Transverse colon (tissue), 4 donors: ENCODE data around the gene DNAL4. TPM values are rescaled to one million over a fixed set of nuclear protein-coding genes. Genes with fewer than 3 reads are reported as not detected.

ENCODE experiments used
- DNase-seq: peaks from one replicate; pipeline ENCODE4 v3.0.0-alpha.2; 2019
- H3K27ac ChIP-seq, 4 donors: fragments of 200-600 bp; sonication (generic); 2 replicates each; pipeline ENCODE4 v1.5.1; 2016 to 2018; ENCODE audit warnings: inconsistent platforms in 4 of 4
- H3K27me3 ChIP-seq: fragments of 200-600 bp; sonication (generic); 2 replicates; pipeline ENCODE4 v1.5.1; 2017; ENCODE audit warnings: inconsistent platforms
- H3K36me3 ChIP-seq, 4 donors: fragments of 200-600 bp; sonication (generic); 2 replicates each; pipeline ENCODE4 v1.5.1; 2017 to 2019; ENCODE audit warnings: inconsistent platforms in 4 of 4
- H3K4me1 ChIP-seq, 4 donors: fragments of 200-600 bp; sonication (generic); 2 replicates each; pipeline ENCODE4 v1.5.1; 2017 to 2020; ENCODE audit warnings: inconsistent platforms in 4 of 4
- H3K4me3 ChIP-seq, 4 donors: fragments of 200-600 bp; sonication (generic); 1 replicate in 1 of 4; 2 replicates in 3 of 4; pipeline versions ENCODE4 v1.5.1 to v1.6.1; 2017 to 2019; ENCODE audit warnings: inconsistent platforms in 4 of 4
- H3K9me3 ChIP-seq, 2 donors: fragments of 200-600 bp; sonication (generic); 2 replicates each; pipeline ENCODE4 v1.5.1; 2017 to 2019; ENCODE audit warnings: inconsistent platforms in 2 of 2
- CTCF ChIP-seq, 5 experiments: fragments of 200-600 bp in 3 of 5; fragments of 450-650 bp in 2 of 5; sonication (generic) in 3 of 5; IDR thresholded peaks; 1 replicate in 2 of 5; 2 replicates in 3 of 5; pipeline ENCODE4 v1.5.1; 2016 to 2017; ENCODE audit warnings: antibody characterized with exemption in 5 of 5, inconsistent platforms in 3 of 5, mild to moderate bottlenecking in 2 of 5, moderate library complexity in 1 of 5
- EP300 ChIP-seq: sonication (generic); formaldehyde crosslinking; IDR thresholded peaks from one replicate; pipeline ENCODE4 v1.6.1; 2017; ENCODE audit warnings: antibody characterized with exemption, low read depth
- POLR2A ChIP-seq: fragments of 450-650 bp; IDR thresholded peaks from one replicate; pipeline ENCODE4 v1.6.1; 2016; ENCODE audit warnings: antibody characterized with exemption, mild to moderate bottlenecking, moderate library complexity
- POLR2AphosphoS5 ChIP-seq, 3 donors: sonication (generic); formaldehyde crosslinking; IDR thresholded peaks; one replicate each; pipeline ENCODE4 v1.6.1; 2016; ENCODE audit warnings: antibody characterized with exemption in 3 of 3
- WGBS, 2 donors: methylation state at CpG; one replicate each; pipeline ENCODE4 v1.1.5; 2018; ENCODE audit warnings: low coverage in 1 of 2; 5-methylcytosine and 5-hydroxymethylcytosine counted together
- in situ Hi-C, 4 donors: fragments of 200-750 bp; cut with MboI; loops; one replicate each; pipeline versions ENCODE4 v1.15.0 to v1.15.1; 2017; ENCODE audit warnings: low sequenced_read_pairs in 3 of 4, low pct_ligation_motif_present in 1 of 4, low pct_unique_long_range_greater_than_20kb in 1 of 4
- intact Hi-C: fragments of 100-400 bp; cut with DNase I; formaldehyde crosslinking; loops from one replicate; pipeline ENCODE4 v1.15.1; 2023; ENCODE audit warnings: low total_unique reads
- total RNA-seq, 4 donors: library from RNA; depleted of rRNA; stranded (reverse); fragments of >200 nt; gene quantifications; one replicate each; pipeline ENCODE4 v1.1.0, GENCODE V29; 2016

The DNAL4 gene
- total RNA-seq, 4 donors from 2014 or later: 13.8 to 39.0 (median 19.3) TPM

DNA sequence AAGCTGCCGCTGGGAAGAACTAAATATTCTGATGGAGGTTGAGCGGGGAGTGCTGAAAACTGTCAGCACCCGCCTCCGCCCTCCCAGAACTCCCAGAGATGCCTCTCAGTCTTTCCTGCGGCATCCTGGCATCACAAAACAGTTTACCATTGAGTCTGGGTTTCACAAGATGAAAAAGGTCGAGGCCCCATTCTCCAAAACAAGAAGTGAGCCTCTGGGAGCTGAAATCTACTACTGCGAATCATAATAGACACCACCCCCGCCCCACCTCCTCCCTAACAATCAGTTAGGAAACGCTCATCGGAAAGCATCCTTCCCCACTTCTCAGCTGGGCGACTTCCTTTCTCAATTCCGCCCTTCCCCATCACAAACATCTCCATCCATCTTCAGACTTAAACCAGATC is 39.2 kb downstream of the DNAL4 start:
- intact Hi-C loops (loop anchor here (2.0 kb wide), 1 partner anchor 54 kb away; the partner anchor contains the start of gene JOSD1), in situ Hi-C loops (no loop called here)
- Histone ChIP-seq H3K9me3 (no peaks in the 10 kb centered on the region), H3K27me3 (no peaks in the 10 kb centered on the region), H3K4me3 (peak overlapping the region; percentile 58 to 82 (median 68)), H3K4me1 (peaks cover 18 to 50% (median 36%) of the 10 kb centered on the region in 4 donors), H3K36me3 (peaks cover 0 to 27% (median 10%) of the 10 kb centered on the region in 4 donors), H3K27ac (peak overlapping the region; percentile 93 to 98 (median 96))
- peak; percentile 54 for DNase-seq
- no peak for TF ChIP-seq POLR2AphosphoS5 (IDR thresholded peaks at IDR 0.05)
- no peak for TF ChIP-seq CTCF (IDR thresholded peaks at IDR 0.05)
- TF ChIP-seq EP300: no peak
- TF ChIP-seq POLR2A: no peak
- 3 to 6% methylated on average over 7 to 12 of the region's 12 CpGs for WGBS, 2 donors

GRCh38 chr22:38753948-38754750 is 39.8 kb downstream of the DNAL4 start:
- intact Hi-C loops: loop anchor here (2.0 kb wide), 1 partner anchor 53 kb away; the partner anchor contains the start of gene JOSD1
- TF ChIP-seq POLR2A (no peak), EP300 (no peak), POLR2AphosphoS5 (IDR thresholded peaks at IDR 0.05) (peak in 1 of 3 donors; percentile 35)
- H3K27me3 ChIP-seq: no peaks in the 10 kb centered on the region
- peaks cover 18 to 50% (median 36%) of the 10 kb centered on the region in 4 donors for H3K4me1 ChIP-seq
- peaks cover 0 to 33% (median 13%) of the 10 kb centered on the region in 4 donors for H3K36me3 ChIP-seq
- peak overlapping the region; percentile 15 to 82 (median 68) for H3K4me3 ChIP-seq
- 18 to 26% methylated on average over 4 to 9 of the region's 12 CpGs for WGBS, 2 donors
- no peaks in the 10 kb centered on the region for H3K9me3 ChIP-seq
- peak; percentile 73 for DNase-seq
- H3K27ac ChIP-seq: peak overlapping the region; percentile 93 to 98 (median 96)
- in situ Hi-C loops: no loop called here

DNA sequence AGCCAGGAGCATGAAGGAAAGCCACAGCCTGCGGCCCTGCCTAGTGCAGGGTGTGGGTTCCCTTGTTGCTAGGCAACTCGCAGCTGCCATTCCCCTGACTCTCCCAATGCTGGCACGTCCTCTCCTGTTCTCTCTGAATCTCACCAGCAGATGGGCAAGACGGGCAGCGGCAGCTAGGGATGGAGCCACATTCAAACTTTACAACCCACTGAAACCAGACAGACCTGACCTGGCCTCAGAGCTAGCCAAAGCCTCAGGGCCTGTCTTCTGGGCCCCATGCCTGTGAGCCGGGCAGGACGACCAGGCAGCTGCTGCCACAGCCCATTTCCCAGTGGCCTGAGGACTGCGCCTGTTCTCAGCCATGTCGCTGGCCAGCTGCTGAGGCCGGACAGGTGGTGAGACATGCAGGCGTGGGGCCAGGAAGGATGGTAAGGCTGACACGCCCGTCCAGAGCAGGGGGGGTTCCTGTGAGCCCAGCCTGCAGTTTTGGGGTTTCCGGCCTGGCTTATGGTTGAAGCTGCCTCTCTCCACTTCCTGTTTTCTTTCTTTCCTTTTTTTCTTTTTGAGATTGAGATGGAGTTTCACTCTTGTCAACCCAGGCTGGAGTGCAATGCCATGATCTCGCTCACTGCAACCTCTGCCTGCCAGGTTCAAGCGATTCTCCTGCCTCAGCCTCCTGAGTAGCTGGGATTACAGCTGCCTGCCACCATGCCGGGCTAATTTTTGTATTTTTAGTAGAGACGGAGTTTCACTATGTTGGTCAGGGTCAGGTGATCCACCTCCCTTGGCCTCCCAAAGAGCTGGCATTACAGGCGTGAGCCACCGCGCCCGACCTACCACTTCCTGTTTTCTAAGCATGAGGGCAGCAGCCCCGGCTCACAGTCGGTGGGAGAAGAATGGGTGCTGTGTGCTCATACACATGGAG is 42.3 kb downstream of the DNAL4 start:
- Histone ChIP-seq H3K36me3 (peaks cover 0 to 50% (median 23%) of the 10 kb centered on the region in 4 donors), H3K27ac (peak overlapping the region; percentile 65 to 98 (median 96)), H3K9me3 (no peaks in the 10 kb centered on the region), H3K4me1 (peaks cover 18 to 42% (median 30%) of the 10 kb centered on the region in 4 donors), H3K4me3 (peak overlapping the region in 1 of 4 donors; percentile 10), H3K27me3 (no peaks in the 10 kb centered on the region)
- WGBS, 2 donors: 71 to 80% methylated on average over 1 to 22 of the region's 24 CpGs
- peak; percentile 83 for DNase-seq
- TF ChIP-seq CTCF (IDR thresholded peaks at IDR 0.05): no peak
- peak in 1 of 3 donors; percentile 32 for TF ChIP-seq POLR2AphosphoS5 (IDR thresholded peaks at IDR 0.05)
- intact Hi-C loops (no loop called here), in situ Hi-C loops (no loop called here)

GRCh38 chr22:38751066-38751421 is 42.9 kb downstream of the DNAL4 start:
- no peak for DNase-seq
- Histone ChIP-seq H3K36me3 (peaks cover 0 to 52% (median 25%) of the 10 kb centered on the region in 4 donors), H3K4me1 (peaks cover 15 to 40% (median 26%) of the 10 kb centered on the region in 4 donors), H3K4me3 (no peak overlapping the region), H3K27ac (peak overlapping the region; percentile 65 to 98 (median 96)), H3K9me3 (no peaks in the 10 kb centered on the region), H3K27me3 (no peaks in the 10 kb centered on the region)
- intact Hi-C loops: no loop called here
- WGBS, 2 donors: 72% methylated on average over 5 of the region's 12 CpGs; no CpG with 5 or more reads in 1 of the 2 donors
- TF ChIP-seq POLR2AphosphoS5 (IDR thresholded peaks at IDR 0.05) (no peak), CTCF (IDR thresholded peaks at IDR 0.05) (no peak), EP300 (no peak), POLR2A (no peak)
- in situ Hi-C loops: no loop called here
